AG09309 (cell line): Measurements from ENCODE around the gene YPEL1.
"Not testable (repeated sequence)": the region's sequence is repeated elsewhere in the genome, so short reads cannot be mapped to it uniquely, and the experiment has no call there.

Experiments
- DNase-seq: peaks from one replicate; pipeline ENCODE4 v3.0.0-alpha.2; 2010; ENCODE audit warnings: low read depth
- H3K4me3 ChIP-seq: 2 replicates; pipeline ENCODE4 v1.5.1; 2011; ENCODE audit warnings: mild to moderate bottlenecking, low read depth, low read length, moderate library complexity; ENCODE audit not compliant: control insufficient read depth
- CTCF ChIP-seq: IDR thresholded peaks from 2 replicates; pipeline ENCODE4 v1.5.1; 2011; ENCODE audit warnings: mild to moderate bottlenecking, low read depth, low read length, inconsistent platforms; ENCODE audit not compliant: insufficient read depth, control insufficient read depth; ENCODE audit errors: missing control alignments

The YPEL1 gene

GRCh38 chr22:21725956-21726649, 9.5 kb downstream of the YPEL1 start:
- TF ChIP-seq CTCF = no peak
- H3K4me3 ChIP-seq = no peak overlapping the region
- no peak for DNase-seq

- not testable (repeated sequence) for H3K4me3 ChIP-seq, DNase-seq
Observed at GRCh38 chr22:21724496-21724895, 11.1 kb downstream of the YPEL1 start.

GRCh38 chr22:21721195-21721852, 14.3 kb downstream of the YPEL1 start:
- H3K4me3 ChIP-seq, DNase-seq: not testable (repeated sequence)

- DNase-seq, H3K4me3 ChIP-seq: not testable (repeated sequence)
Observed at GRCh38 chr22:21720191-21720859, 15.3 kb downstream of the YPEL1 start.

GRCh38 chr22:21719024-21719423, 16.6 kb downstream of the YPEL1 start:
- H3K4me3 ChIP-seq = no peak overlapping the region
- DNase-seq = no peak
- no peak for TF ChIP-seq CTCF

- H3K4me3 ChIP-seq = no peak overlapping the region
- no peak for DNase-seq
- no peak for TF ChIP-seq CTCF
Observed at GRCh38 chr22:21718499-21718898, 17.1 kb downstream of the YPEL1 start.

GRCh38 chr22:21716395-21717122, 19.0 kb downstream of the YPEL1 start:
- not testable (repeated sequence) for H3K4me3 ChIP-seq, DNase-seq

- no peak for TF ChIP-seq CTCF
- DNase-seq = no peak
- no peak overlapping the region for H3K4me3 ChIP-seq
Observed at GRCh38 chr22:21714786-21715185, 20.8 kb downstream of the YPEL1 start.
